Measurements from ENCODE around the gene CYP2A13.
"Not testable (repeated sequence)": the region's sequence is repeated elsewhere in the genome, so short reads cannot be mapped to it uniquely, and the experiment has no call there.

DNA sequence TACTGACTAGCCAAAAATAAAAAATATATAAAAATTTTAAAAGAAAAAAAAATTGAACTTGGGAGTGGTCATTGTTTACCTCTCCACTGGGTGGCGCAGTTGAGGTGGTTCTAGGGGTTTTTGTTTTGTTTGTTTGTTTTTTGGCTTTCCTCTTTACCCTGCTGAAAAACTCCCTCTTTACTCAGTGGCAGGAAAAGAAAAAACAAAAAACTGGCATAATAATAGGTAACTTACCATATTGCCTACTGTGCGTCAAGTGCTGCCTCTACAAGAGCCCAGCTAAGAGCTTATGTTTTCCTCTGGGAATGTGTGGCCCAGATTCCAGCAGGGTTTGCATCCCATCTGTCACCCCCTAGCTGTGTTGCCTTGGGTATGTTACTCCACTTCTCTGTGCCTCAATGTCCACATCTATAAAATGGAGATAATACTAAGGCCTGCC lies 38.5 kb downstream of the CYP2A13 start:
- TF ChIP-seq CTCF (IDR thresholded peaks at IDR 0.05): peak; percentile 23 to 55 (median 26)
- TF ChIP-seq POLR2A (IDR thresholded peaks at IDR 0.05): not testable (repeated sequence)
